Measurements from ENCODE around the gene GMDS.

- TF ChIP-seq CSRNP3 (CRISPR knock-in tag; IDR thresholded peaks at IDR 0.05) (no peak), PATZ1 (CRISPR knock-in tag; IDR thresholded peaks at IDR 0.05; ENCODE audit: borderline replicate concordance) (no peak), ZFP3 (CRISPR knock-in tag; IDR thresholded peaks at IDR 0.05) (no peak), ZFP30 (CRISPR knock-in tag; IDR thresholded peaks at IDR 0.05) (no peak), RARB (CRISPR knock-in tag; IDR thresholded peaks at IDR 0.05) (no peak)
Observed at GRCh38 chr6:2029130-2029794, 216.1 kb downstream of the GMDS start.

Measured in SK-N-SH treated with all-trans-retinoic acid at 6 μM for 48 hours (cell line).